ENCODE data around the gene SLC35E4.
"Not testable (repeated sequence)": the region's sequence is repeated elsewhere in the genome, so short reads cannot be mapped to it uniquely, and the experiment has no call there.

SLC35E4 gene

GRCh38 chr22:30665786-30666185, 30.2 kb downstream of the SLC35E4 start:
- no peaks in the 10 kb centered on the region for H3K36me3 ChIP-seq (ENCODE audit: control insufficient read depth, insufficient read depth, low read length)
- peaks cover 15% of the 10 kb centered on the region for H3K4me1 ChIP-seq (ENCODE audit: control insufficient read depth, insufficient read depth, low read length)
- no peaks in the 10 kb centered on the region for H3K9me3 ChIP-seq (ENCODE audit: control insufficient read depth, low read length)
- no peaks in the 10 kb centered on the region for H3K27me3 ChIP-seq (ENCODE audit: control insufficient read depth, insufficient read depth, low read length)
- H3K4me3 ChIP-seq (ENCODE audit: low read length): no peak overlapping the region
- no peak overlapping the region for H3K9ac ChIP-seq (ENCODE audit: low read length)

GRCh38 chr22:30667107-30667493, 31.5 kb downstream of the SLC35E4 start:
- peak overlapping the region; percentile 94 for H3K4me3 ChIP-seq (ENCODE audit: low read length)
- no peaks in the 10 kb centered on the region for H3K27me3 ChIP-seq (ENCODE audit: control insufficient read depth, insufficient read depth, low read length)
- peaks cover 15% of the 10 kb centered on the region for H3K4me1 ChIP-seq (ENCODE audit: control insufficient read depth, insufficient read depth, low read length)
- H3K9ac ChIP-seq (ENCODE audit: low read length): peak overlapping the region; percentile 87
- H3K36me3 ChIP-seq (ENCODE audit: control insufficient read depth, insufficient read depth, low read length): no peaks in the 10 kb centered on the region
- H3K9me3 ChIP-seq (ENCODE audit: control insufficient read depth, low read length): no peaks in the 10 kb centered on the region

GRCh38 chr22:30667494-30668385, 32.2 kb downstream of the SLC35E4 start, which contains the start of gene DUSP18:
DUSP18 (minus strand) TSS chr22:30667875; CDS start chr22:30664003, 3,872 bp downstream.
- no peaks in the 10 kb centered on the region for H3K27me3 ChIP-seq (ENCODE audit: control insufficient read depth, insufficient read depth, low read length)
- H3K9me3 ChIP-seq (ENCODE audit: control insufficient read depth, low read length): no peaks in the 10 kb centered on the region
- peak within 1 kb of the TSS; percentile 94 for H3K4me3 ChIP-seq (ENCODE audit: low read length)
- peak within 1 kb of the TSS; percentile 87 for H3K9ac ChIP-seq (ENCODE audit: low read length)
- no peaks in the 10 kb centered on the region for H3K36me3 ChIP-seq (ENCODE audit: control insufficient read depth, insufficient read depth, low read length)
- peaks cover 15% of the 10 kb centered on the region for H3K4me1 ChIP-seq (ENCODE audit: control insufficient read depth, insufficient read depth, low read length)

- Histone ChIP-seq H3K4me3 (ENCODE audit: low read length) (peak overlapping the region; percentile 94), H3K9ac (ENCODE audit: low read length) (peak overlapping the region; percentile 87), H3K9me3 (ENCODE audit: control insufficient read depth, low read length) (no peaks in the 10 kb centered on the region), H3K27me3 (ENCODE audit: control insufficient read depth, insufficient read depth, low read length) (no peaks in the 10 kb centered on the region), H3K4me1 (ENCODE audit: control insufficient read depth, insufficient read depth, low read length) (peaks cover 15% of the 10 kb centered on the region), H3K36me3 (ENCODE audit: control insufficient read depth, insufficient read depth, low read length) (no peaks in the 10 kb centered on the region)
These were observed 32.8 kb downstream of the SLC35E4 start for GRCh38 chr22:30668386-30668710.

GRCh38 chr22:30671071-30671470, 35.5 kb downstream of the SLC35E4 start:
- no peak overlapping the region for H3K4me3 ChIP-seq (ENCODE audit: low read length)
- H3K4me1 ChIP-seq (ENCODE audit: control insufficient read depth, insufficient read depth, low read length): peaks cover 15% of the 10 kb centered on the region
- no peaks in the 10 kb centered on the region for H3K9me3 ChIP-seq (ENCODE audit: control insufficient read depth, low read length)
- H3K9ac ChIP-seq (ENCODE audit: low read length): no peak overlapping the region
- H3K36me3 ChIP-seq (ENCODE audit: control insufficient read depth, insufficient read depth, low read length): no peaks in the 10 kb centered on the region
- H3K27me3 ChIP-seq (ENCODE audit: control insufficient read depth, insufficient read depth, low read length): no peaks in the 10 kb centered on the region

GRCh38 chr22:30673136-30673535, 37.6 kb downstream of the SLC35E4 start:
- H3K9ac ChIP-seq (ENCODE audit: low read length): no peak overlapping the region
- H3K27me3 ChIP-seq (ENCODE audit: control insufficient read depth, insufficient read depth, low read length): peaks cover 6% of the 10 kb centered on the region
- H3K36me3 ChIP-seq (ENCODE audit: control insufficient read depth, insufficient read depth, low read length): no peaks in the 10 kb centered on the region
- no peak overlapping the region for H3K4me3 ChIP-seq (ENCODE audit: low read length)
- H3K9me3 ChIP-seq (ENCODE audit: control insufficient read depth, low read length): no peaks in the 10 kb centered on the region
- H3K4me1 ChIP-seq (ENCODE audit: control insufficient read depth, insufficient read depth, low read length): peaks cover 5% of the 10 kb centered on the region

GRCh38 chr22:30674482-30674881, 38.9 kb downstream of the SLC35E4 start:
- H3K36me3 ChIP-seq (ENCODE audit: control insufficient read depth, insufficient read depth, low read length): no peaks in the 10 kb centered on the region
- no peak overlapping the region for H3K4me3 ChIP-seq (ENCODE audit: low read length)
- no peak overlapping the region for H3K9ac ChIP-seq (ENCODE audit: low read length)
- H3K9me3 ChIP-seq (ENCODE audit: control insufficient read depth, low read length): no peaks in the 10 kb centered on the region
- no peaks in the 10 kb centered on the region for H3K4me1 ChIP-seq (ENCODE audit: control insufficient read depth, insufficient read depth, low read length)
- H3K27me3 ChIP-seq (ENCODE audit: control insufficient read depth, insufficient read depth, low read length): peaks cover 6% of the 10 kb centered on the region

GRCh38 chr22:30675436-30675835, 39.9 kb downstream of the SLC35E4 start:
- no peaks in the 10 kb centered on the region for H3K4me1 ChIP-seq (ENCODE audit: control insufficient read depth, insufficient read depth, low read length)
- H3K27me3 ChIP-seq (ENCODE audit: control insufficient read depth, insufficient read depth, low read length): peaks cover 6% of the 10 kb centered on the region
- no peaks in the 10 kb centered on the region for H3K36me3 ChIP-seq (ENCODE audit: control insufficient read depth, insufficient read depth, low read length)
- H3K4me3 ChIP-seq (ENCODE audit: low read length): no peak overlapping the region
- H3K9me3 ChIP-seq (ENCODE audit: control insufficient read depth, low read length): no peaks in the 10 kb centered on the region
- no peak overlapping the region for H3K9ac ChIP-seq (ENCODE audit: low read length)

- H3K9me3 ChIP-seq (ENCODE audit: control insufficient read depth, low read length); H3K27me3 ChIP-seq (ENCODE audit: control insufficient read depth, insufficient read depth, low read length); H3K9ac ChIP-seq (ENCODE audit: low read length); H3K36me3 ChIP-seq (ENCODE audit: control insufficient read depth, insufficient read depth, low read length); H3K4me1 ChIP-seq (ENCODE audit: control insufficient read depth, insufficient read depth, low read length); H3K4me3 ChIP-seq (ENCODE audit: low read length): not testable (repeated sequence)
These were observed 41.0 kb downstream of the SLC35E4 start for GRCh38 chr22:30676565-30676964.

GRCh38 chr22:30679895-30680690, 44.5 kb downstream of the SLC35E4 start:
- H3K4me1 ChIP-seq (ENCODE audit: control insufficient read depth, insufficient read depth, low read length); H3K36me3 ChIP-seq (ENCODE audit: control insufficient read depth, insufficient read depth, low read length); H3K9me3 ChIP-seq (ENCODE audit: control insufficient read depth, low read length); H3K4me3 ChIP-seq (ENCODE audit: low read length); H3K27me3 ChIP-seq (ENCODE audit: control insufficient read depth, insufficient read depth, low read length); H3K9ac ChIP-seq (ENCODE audit: low read length): not testable (repeated sequence)

GRCh38 chr22:30680991-30681770, 45.6 kb downstream of the SLC35E4 start:
- no peaks in the 10 kb centered on the region for H3K36me3 ChIP-seq (ENCODE audit: control insufficient read depth, insufficient read depth, low read length)

GRCh38 chr22:30681831-30682230, 46.2 kb downstream of the SLC35E4 start:
- no peaks in the 10 kb centered on the region for H3K36me3 ChIP-seq (ENCODE audit: control insufficient read depth, insufficient read depth, low read length)
- no peaks in the 10 kb centered on the region for H3K4me1 ChIP-seq (ENCODE audit: control insufficient read depth, insufficient read depth, low read length)
- no peak overlapping the region for H3K9ac ChIP-seq (ENCODE audit: low read length)
- peaks cover under 1% of the 10 kb centered on the region for H3K27me3 ChIP-seq (ENCODE audit: control insufficient read depth, insufficient read depth, low read length)
- H3K4me3 ChIP-seq (ENCODE audit: low read length): no peak overlapping the region
- H3K9me3 ChIP-seq (ENCODE audit: control insufficient read depth, low read length): no peaks in the 10 kb centered on the region

More at GRCh38 chr22:30680991-30681770, 45.6 kb downstream of the SLC35E4 start:
- no peak overlapping the region for H3K9ac ChIP-seq (ENCODE audit: low read length)
- no peaks in the 10 kb centered on the region for H3K9me3 ChIP-seq (ENCODE audit: control insufficient read depth, low read length)
- peaks cover 6% of the 10 kb centered on the region for H3K27me3 ChIP-seq (ENCODE audit: control insufficient read depth, insufficient read depth, low read length)
- H3K4me3 ChIP-seq (ENCODE audit: low read length): no peak overlapping the region
- H3K4me1 ChIP-seq (ENCODE audit: control insufficient read depth, insufficient read depth, low read length): no peaks in the 10 kb centered on the region
